GM19468 (cell line): ENCODE data around the gene DPM1.

Experiments used
- ATAC-seq: cut with Tn5 transposase; IDR thresholded peaks from one replicate; pipeline ENCODE4 v1.9.1; 2021; ENCODE audit warnings: mild to moderate bottlenecking, moderate library complexity, moderate number of reproducible peaks; ENCODE audit not compliant: unreplicated experiment; ENCODE audit errors: extremely low read depth

The DPM1 gene

DNA sequence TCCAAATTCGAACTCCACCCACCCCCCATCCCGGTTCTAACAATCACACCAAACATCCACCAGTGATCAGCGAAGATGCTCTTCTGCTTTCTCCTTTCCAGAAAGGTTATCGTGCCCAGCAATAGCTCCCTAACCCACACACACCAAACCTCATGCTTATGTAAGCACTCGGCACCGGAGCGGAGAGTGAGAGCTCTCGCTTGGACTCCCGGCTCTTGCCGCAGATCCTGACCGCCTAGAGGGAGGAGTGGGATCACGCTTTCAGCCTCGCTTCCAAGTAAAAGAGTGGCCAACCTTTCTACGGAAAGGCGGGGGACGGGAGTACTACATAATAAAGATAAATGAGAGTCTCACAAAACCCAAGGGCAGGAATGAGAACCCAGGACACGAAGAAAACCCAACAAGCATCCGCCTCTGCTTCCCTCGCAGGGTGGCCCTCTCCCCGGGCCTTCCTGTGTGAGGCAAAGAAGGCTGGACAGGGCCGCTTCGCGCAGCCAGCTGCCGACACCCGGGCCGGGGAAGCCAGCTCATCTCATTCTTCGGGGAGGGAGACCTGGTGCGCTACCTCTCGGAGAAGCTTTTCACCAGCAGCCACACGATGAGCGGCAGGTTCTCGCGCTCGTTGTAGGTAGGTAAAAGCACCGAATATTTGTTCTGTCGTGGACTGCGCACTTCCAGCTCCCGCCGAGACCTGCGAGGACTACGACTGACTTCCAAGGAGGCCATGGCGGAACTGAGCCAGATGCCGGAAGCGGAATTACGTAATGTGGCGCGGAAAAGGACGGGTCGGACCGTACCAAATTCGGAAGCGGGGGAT, at the start of gene DPM1:
TSS of gene DPM1 (minus strand) at position 735 of the 817 bp plus-strand sequence. CDS start at position 726, 9 bp downstream.
- ATAC-seq = peak; percentile 14

DNA sequence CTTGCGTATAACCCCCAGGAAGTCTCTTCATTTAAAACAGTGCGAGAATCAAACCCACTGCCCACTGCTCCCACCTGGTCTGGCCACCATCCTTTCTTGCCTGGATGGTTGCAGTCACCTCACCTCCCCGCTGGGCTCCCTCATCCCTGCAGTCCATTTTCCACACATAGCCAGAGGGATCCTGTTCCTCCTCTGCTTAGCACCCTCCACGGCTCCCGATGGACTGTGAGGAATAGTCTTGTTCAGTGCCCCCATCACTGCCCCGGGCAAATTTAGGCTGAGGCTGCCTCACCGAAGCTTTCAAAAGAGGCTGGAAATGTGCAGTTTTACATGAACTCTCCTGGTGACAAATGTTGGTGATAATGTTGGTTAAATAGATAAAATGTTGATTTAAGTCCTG, 46.9 kb upstream of the DPM1 start:
- no peak for ATAC-seq

DNA sequence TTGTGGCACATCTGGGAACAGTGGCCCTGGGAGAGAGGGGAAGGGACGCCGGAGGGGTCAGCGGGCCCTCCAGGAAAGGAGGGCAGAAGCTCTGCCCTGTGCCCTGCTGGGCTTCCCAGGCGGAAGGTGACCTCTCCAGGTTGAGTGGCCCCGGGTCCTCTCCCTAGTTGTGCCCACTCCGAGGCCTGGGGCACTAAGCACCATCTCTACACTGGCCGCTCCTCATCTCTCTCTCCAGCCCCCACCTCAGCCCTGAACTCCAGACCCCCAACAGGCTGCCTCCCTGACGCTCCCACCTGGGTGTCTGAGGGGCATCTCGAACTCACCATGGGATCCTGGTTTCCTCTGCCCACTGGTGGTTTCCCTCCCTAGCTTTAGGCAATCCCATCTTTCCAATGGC, 46.4 kb upstream of the DPM1 start:
- ATAC-seq = no peak

DNA sequence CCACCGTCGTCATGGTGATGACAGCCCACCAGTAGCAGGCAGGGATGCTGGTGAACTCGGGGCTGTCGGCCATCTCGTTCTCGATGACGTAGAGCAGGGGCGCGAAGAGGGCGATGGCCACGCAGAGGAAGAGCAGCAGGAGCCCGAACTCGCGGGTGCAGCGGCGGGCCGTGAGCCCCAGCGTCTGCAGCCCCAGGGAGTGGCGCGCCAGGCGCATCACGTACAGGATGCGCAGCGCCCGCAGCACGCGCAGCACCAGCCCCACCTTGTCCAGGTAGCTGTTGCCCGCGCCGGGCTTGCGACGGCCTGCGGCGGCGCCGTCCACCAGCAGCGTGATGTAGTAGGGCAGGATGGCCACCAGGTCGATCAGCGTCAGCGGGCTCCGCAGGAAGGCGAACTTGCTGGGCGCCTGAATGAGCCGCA, 46.0 kb upstream of the DPM1 start:
- no peak for ATAC-seq

DNA sequence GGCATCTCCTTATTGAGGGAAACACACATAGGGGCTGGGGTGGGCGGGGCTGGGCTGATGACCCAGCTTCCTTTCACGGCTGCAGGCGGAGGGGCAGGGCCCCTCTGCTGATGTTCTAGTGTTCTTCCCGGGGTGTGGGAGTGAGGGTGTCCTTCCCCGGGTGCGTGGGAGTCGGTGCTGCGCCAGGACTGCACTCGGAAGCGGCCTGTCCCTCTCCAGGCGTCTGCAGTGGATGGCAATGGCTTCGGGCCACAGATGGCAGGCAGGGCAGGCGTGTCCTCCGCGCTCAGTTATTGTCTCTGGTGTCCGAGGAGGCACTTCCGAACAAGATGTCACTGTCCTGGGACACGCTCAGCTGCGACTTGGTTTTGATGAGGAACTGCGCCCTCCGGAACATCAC, 45.4 kb upstream of the DPM1 start:
- no peak for ATAC-seq

DNA sequence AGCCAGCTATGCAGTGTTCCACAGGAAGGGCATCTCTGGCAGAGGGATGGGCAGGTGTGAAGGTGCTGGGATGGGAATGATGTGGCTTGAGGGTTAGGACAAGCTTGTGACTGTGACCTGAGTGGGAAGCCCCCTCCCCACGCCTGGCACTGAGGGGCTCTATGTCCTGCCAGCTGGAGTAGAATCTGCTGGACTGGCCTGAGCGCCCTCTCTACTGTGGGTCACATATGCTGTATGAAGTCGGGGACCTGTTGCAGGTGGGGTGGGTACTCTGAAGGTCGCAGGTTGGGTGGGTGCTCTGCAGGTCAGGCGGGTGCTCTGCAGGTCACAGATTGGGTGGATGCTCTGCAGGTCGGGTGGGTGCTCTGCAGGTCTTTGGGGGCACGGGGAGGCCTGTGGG, 44.3 kb upstream of the DPM1 start:
- ATAC-seq = no peak

DNA sequence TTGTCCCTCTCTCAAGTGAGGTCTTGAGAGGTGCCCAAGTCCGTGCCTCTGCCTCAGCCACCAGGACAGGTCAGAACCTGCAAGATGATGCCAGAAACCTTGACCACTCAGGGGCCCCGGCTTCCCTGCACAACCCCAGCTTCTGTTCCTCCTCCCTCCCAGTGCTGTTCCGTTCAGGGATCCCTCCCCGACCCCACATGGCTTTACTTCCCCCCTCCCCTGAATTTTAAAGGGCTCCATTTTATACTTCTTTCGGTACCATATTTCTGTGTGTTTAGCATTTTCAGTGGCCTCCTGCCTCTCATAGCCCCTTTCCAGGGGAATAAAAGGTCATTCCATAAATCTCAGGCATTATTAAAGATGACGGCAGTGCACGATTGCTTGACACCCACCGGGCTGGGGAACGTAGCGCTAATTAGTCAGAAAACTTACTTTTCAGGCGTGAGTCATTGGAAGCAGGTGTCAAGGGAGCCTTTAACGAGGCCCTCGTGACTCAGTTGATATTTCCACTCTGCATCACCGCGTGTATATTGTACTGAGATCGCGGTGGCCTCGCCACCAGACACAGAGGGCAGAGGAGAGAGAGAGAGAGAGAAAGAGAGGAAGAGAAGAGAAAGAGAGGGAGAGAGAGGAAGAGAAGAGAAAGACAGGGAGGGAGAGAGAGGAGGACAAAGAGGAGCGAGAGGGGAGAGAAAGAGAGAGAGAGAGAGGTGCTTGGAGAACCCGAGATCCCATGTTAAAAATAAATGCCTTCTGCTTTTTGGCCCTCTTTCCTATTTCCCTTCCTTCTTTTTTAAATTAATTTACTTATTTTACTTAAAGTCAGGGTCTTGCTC, 43.3 kb upstream of the DPM1 start:
- no peak for ATAC-seq

DNA sequence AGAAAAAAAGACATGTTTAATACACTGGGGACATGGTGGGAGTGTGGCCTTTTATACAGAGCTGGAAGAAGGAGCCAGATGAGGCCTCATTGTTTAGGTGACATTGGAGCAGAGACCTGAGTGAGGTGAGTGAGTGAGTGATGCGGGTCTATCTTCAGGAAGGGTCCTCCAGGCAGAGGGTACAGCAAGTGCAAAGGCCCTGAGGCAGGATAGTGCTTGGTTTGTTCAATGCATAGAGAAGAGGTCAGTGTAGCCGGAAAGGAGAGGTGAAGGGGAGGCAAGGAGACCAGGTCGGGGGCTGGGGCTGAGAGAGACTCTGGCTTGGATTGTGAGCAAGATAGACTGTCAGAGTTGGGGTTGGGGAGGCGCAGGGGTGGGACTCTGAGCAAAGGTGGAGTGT, 41.0 kb upstream of the DPM1 start:
- no peak for ATAC-seq

DNA sequence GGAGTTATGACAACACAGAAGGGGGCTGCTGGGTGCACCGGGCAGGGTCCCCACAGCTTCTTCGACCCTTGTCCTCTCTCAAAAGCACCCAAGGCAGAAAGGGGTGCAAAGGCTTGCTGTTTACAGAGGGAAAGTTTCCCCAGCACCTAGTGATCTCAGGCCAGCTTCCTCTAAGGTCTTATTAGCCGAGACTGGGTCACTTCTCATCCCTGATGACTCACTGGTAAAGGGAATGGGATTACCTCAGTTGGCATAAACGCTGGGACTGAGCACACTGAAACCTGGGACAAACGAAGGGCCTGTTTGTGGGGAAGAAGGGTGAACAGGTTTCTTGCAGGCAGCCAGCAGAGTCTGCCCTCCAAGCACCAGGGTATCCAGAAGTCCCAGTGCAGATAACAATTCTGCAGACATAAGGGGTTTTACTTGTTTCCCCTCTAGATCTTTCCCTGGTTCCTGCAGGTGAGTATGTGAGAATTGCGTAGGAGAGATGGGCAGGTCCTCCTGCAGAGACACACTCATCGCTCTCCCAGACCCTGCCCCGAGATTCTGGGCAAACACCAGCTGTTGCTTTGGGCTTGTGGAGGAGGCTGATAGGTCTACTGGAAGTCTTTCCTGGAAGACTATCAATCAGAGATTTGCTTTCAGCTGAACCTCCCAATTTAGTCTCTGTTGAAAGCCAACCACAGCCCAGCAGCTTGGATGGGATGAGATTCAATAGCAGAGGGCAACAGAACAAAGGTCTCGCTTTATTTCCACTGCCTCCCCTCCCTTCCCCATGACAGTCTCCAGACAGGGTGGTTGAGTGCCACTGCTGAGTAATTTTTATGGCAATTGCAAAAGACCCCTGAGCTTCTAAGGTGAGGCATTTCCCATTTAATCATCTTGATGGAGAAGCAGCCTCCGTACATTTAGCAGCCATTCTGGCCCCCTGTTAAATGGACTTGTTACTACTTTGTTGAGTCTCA, 38.9 kb upstream of the DPM1 start:
- ATAC-seq = no peak

DNA sequence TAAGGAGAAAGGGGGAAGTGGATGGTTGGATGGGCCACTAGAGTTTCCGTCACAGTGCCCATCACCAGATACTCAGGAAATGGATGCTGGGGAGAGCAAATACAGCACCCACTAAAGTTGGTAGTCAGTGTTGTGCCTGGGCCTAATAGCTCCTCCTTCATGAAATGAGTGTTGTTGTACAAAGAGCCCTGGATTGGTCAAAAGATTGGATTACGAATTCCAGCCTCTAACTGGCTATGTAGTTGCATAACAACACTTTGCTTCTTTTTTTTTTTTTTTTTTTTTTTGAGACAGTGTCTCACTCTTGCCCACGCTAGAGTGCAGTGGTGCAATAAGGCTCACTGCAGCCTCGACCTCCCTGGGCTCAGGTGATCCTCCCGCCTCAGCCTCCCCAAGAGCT, 37.2 kb upstream of the DPM1 start:
- no peak for ATAC-seq

DNA sequence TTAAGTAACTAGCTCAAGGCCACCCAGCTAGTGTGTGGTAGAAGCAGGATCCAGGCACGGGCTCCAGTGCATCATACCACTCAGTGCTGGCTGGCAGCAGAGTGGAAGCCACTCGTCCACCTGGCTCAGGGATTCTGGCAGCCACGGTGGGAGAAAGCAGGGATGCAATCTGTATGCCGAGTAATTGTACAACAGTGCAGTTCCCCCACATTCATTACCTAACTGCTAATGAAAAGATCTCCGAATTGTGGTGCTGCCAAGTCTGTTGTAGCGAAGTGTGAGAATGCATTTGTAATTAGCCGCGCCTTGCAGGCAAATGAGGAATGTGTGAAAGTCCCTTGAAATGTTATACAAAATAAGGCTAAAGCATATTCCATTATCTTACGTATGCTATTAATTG, 35.5 kb upstream of the DPM1 start:
- no peak for ATAC-seq

DNA sequence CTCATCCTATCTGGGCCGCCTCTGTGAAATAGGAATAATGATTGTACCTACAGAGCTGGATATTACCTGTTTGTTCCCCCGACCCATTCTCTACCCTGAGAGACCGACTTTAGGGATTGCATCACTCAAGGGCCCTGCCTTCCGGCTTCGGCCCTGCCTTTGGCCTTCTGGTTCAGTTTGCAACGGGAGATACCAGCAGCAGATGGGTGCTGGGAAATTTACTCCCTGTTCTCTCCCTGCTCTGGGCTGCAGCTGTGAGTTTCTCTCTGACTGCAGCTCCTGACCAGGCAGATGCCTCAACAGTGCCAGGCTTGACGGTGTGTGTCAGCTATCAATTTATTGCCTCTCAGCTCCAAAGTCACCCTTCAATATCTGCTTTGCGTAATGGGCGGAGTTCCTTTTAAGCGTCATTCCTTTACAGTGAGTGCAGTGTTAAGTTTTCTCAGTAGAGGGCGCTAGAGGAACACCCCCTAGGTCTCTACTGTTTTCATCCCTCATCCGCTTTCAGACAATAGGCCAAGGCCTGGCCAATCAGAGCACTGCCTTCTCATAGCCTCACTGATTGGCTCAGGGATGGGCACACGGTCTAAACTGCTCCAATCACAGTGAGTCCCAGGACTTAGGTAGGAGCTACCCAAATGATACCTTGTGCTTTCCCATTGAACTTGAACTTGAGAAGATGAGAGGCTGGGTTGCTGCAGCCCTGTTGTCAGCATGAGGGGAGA, 34.6 kb upstream of the DPM1 start:
- ATAC-seq = no peak

DNA sequence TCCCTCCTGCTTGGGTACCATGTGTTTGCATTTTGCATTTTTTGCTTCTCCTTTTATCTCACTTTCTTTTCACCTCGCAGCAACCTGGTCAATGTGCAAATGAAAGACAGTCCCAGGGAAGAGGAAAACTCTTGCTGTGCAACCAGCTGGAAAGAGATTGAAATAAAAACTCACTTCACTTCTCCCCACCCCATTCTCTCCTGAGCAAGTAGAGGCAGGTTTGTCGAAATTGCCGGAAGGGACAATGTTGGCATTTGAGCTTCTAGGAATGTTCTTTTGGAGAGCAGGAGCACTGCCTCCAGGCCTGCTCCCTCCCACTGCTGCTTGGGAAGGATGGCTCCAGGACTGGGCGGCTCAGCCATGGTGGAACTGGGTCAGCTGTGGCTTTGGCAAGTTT, 34.0 kb upstream of the DPM1 start:
- no peak for ATAC-seq

DNA sequence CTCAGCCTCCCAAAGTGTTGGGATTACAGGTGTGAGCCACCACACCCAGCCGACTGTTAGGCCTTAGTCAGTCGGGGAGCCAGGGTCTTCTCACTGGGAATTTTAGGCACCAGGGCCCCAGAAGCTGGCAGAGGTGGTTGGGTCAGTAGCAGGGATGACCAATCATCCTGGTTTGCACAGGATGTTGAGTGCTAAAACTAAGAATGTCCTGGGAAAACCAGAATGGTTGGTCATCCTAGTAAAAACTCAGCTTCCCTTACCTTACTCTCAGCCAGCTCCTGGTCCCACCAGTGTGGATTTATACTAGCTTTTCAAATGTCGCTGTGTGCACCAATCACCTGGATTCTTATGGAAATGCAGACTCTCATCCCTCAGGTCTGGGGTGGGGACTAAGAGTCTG, 32.7 kb upstream of the DPM1 start:
- ATAC-seq = no peak

DNA sequence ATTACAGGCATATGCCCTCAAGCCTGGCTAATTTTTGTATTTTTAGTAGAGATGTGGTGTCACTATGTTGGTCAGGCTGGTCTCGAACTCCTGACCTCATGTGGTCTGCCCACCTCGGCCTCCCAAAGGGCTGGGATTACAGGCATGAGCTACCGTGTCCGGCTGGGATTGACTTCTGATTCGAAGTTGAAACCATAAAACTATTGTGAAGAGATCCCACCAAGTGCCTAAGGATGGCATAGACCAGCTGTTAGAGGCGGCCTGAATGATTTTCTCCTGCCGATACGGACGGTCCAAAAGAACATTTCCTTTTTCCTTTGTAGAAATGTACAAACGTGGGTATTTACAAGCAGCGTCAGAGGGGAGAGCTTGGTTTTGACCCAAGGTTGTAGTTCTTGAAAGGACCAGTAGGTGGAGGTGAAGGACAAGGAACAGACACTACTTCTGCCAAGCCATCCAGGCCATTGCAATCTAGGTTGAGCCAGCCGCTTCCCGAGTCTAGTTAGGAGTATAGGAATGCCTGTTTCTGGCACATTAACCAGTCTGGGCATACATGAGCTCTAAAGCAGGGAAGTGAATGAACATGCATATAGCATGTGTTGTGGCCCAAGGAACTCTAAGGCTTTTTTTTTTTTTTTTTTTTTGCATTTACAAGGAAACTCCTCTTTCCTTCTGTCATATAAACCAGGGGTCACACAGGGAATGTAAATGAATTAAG, 29.3 kb upstream of the DPM1 start:
- no peak for ATAC-seq

DNA sequence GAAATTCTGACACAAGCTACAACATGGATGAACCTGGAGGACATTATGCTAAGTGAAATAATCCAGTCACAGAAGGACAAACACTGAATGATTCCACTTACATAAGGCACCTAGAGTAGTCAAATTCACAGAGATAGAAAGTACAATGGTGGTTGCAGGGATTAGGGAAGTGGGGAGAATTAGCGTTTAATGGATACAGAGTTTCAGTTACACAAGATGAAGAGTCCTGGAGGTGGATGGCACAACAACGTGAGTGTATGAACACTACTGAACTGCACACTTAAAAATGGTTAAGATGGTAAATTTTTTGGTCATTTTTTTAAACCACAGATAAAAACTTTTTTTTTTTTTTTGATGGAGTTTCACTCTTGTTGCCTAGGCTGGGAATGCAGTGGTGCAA, 25.0 kb upstream of the DPM1 start:
- ATAC-seq = no peak

DNA sequence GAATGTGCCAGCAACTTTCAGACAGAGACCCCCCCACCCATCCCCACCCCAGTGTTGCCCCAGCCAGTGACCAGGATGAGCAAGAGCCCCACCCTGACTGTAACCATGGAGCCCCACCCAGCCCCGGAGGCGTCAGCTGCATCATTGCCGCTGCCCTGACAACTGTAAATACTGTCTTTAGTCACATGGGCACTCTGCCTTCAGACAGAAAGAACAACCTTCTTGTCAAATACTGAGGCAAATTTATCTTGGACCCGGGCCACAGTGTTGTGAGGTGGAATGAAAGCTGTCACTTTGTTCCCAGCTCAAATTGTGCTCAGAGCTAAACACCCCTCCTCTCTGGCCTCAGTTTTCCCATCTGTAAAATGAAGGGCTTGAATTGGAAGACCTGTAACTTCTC, 24.0 kb upstream of the DPM1 start:
- ATAC-seq = no peak

DNA sequence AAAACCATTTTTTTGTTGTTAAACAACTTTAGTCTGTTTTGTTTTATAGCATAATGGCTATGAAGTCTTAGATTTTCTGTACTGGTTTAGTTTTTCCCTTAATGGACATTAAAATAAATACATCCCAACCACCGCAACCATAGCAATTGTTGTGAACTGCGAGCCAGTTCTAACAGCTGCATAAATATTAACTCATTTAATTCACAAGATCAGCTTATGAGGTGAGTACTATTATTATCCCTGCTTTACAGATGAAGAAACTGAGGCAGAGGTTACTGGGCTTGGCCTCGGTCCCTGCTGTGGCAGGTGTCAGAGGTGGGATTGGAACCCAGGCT, 23.3 kb upstream of the DPM1 start:
- ATAC-seq = no peak
